HepG2 (cell line): ENCODE results near the gene DUSP7. TPM values are rescaled to one million over a fixed set of nuclear protein-coding genes. Genes with fewer than 3 reads are reported as not detected.

Experiments used
- ARNT ChIP-seq: fragments of 450-650 bp; IDR thresholded peaks from 2 replicates; pipeline ENCODE4 v1.6.1; 2017
- CCAR2 ChIP-seq: fragments of 200-400 bp; formaldehyde crosslinking; optimal IDR thresholded peaks from 2 replicates; pipeline ENCODE3; 2018; ENCODE audit warnings: low read depth, mild to moderate bottlenecking, low read length, moderate library complexity
- IKZF4 ChIP-seq: sonication (generic); formaldehyde crosslinking; IDR thresholded peaks from 2 replicates; pipeline ENCODE4 v1.5.1; 2020; ENCODE audit warnings: borderline replicate concordance, mild to moderate bottlenecking, low read depth, missing genetic modification reagents; ENCODE audit errors: not compliant biosample characterization
- ISX ChIP-seq: sonication (generic); formaldehyde crosslinking; conservative IDR thresholded peaks from 2 replicates; pipeline ENCODE4 v1.5.0; 2020; ENCODE audit warnings: missing genetic modification reagents
- MXI1 ChIP-seq: IDR thresholded peaks from 3 replicates; pipeline ENCODE4 v1.6.1; 2012; ENCODE audit warnings: low read depth, low read length, inconsistent platforms, borderline replicate concordance
- RBFOX2 ChIP-seq: fragments of 200-400 bp; formaldehyde crosslinking; IDR thresholded peaks from 2 replicates; pipeline ENCODE4 v1.6.1; 2017; ENCODE audit warnings: low read depth, mild to moderate bottlenecking, low read length
- ZSCAN9 ChIP-seq: IDR thresholded peaks from 2 replicates; pipeline ENCODE4 v1.6.1; 2016; ENCODE audit warnings: borderline replicate concordance
- polyA plus RNA-seq, 8 experiments: library from polyadenylated mRNA; depleted of rRNA in 3 of 8; stranded (reverse) in 7 of 8; unstranded in 1 of 8; fragments of >200 nt; fragmentation: Illumina TruSeq in 4 of 8; extraction: Trizol in 4 of 8; gene quantifications; 2 replicates each; pipeline versions ENCODE4 v1.2.1 to v1.2.3, GENCODE V29; 2011 to 2016; ENCODE audit warnings: low read depth in 4 of 8, missing spikeins in 1 of 8, mixed read lengths in 1 of 8; ENCODE audit not compliant: insufficient read depth in 1 of 8
- total RNA-seq, 5 experiments: library from RNA; depleted of rRNA; stranded (reverse); fragments of >200 nt; fragmentation: Illumina TruSeq; extraction: Trizol; gene quantifications; 2 replicates each; pipeline ENCODE4 v1.2.3, GENCODE V29; 2016; ENCODE audit warnings: low read depth in 1 of 5
- TF ChIP-seq, protein P1 (sequence below): fragments of 450-650 bp; IDR thresholded peaks from 2 replicates; pipeline ENCODE4 v1.6.1; 2016
- TF ChIP-seq, protein P2 (sequence below): sonication (generic); formaldehyde crosslinking; IDR thresholded peaks from 2 replicates; pipeline ENCODE4 v1.4.0; 2020; ENCODE audit warnings: missing genetic modification reagents, borderline replicate concordance
- TF ChIP-seq, protein P3 (sequence below): sonication (generic); formaldehyde crosslinking; IDR thresholded peaks from 2 replicates; pipeline ENCODE4 v1.4.0; 2020; ENCODE audit warnings: missing genetic modification reagents, borderline replicate concordance
- TF ChIP-seq, protein P4 (sequence below): sonication (generic); formaldehyde crosslinking; IDR thresholded peaks from 2 replicates; pipeline ENCODE4 v1.5.0; 2020; ENCODE audit warnings: missing genetic modification reagents
- TF ChIP-seq, protein P5 (sequence below): sonication (generic); formaldehyde crosslinking; IDR thresholded peaks from 2 replicates; pipeline ENCODE4 v1.4.0; 2020; ENCODE audit warnings: missing genetic modification reagents

Gene DUSP7
- total and polyA plus RNA-seq, 2 of the 13 experiments (the other 11 are each of a cell fraction or from before 2014, with no cell fraction given): 6.6 to 8.8 TPM

DNA sequence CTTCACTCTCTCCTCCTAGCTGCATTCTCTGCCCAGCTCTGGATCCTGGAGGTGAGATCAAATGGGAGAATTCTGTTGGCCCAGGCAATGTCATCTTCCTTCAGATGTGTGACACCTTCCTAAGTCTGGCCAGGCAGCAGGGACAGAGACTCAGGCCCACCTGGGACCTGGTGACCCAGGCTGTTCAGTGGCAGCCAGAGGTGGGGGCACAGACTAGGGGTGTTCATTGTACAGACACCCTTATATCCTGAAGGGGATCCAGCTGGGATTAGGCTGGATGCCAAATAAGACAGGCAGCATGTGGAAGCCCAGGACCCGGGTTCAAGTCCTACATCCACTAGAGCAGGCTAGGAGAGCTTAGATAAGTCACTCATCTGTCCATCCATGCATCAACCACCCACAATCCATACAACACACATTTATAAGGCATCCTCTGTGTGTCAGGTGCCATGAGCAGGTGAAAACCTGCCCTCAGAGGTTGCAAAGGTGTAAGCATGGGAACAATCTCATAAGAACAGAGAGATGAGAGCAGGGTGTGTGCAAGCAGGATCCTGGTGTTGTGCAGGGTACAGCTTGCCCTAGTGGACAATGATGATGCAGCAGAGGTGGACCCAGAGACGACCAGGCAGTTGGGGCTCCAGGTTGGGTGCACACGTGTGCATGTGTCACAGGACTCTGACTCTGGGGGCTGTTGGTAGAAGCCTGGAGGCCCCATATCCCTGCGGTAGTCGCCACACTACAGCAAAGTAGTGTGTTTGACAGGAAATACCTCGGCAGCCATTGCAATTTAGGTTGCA lies 42.4 kb downstream of the DUSP7 start (continued):
- TF ChIP-seq ZSCAN9 (CRISPR knock-in tag): no peak
- no peak for TF ChIP-seq CCAR2
- TF ChIP-seq, protein P1, sequence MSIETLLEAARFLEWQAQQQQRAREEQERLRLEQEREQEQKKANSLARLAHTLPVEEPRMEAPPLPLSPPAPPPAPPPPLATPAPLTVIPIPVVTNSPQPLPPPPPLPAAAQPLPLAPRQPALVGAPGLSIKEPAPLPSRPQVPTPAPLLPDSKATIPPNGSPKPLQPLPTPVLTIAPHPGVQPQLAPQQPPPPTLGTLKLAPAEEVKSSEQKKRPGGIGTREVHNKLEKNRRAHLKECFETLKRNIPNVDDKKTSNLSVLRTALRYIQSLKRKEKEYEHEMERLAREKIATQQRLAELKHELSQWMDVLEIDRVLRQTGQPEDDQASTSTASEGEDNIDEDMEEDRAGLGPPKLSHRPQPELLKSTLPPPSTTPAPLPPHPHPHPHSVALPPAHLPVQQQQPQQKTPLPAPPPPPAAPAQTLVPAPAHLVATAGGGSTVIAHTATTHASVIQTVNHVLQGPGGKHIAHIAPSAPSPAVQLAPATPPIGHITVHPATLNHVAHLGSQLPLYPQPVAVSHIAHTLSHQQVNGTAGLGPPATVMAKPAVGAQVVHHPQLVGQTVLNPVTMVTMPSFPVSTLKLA: 0 out of 2 replicates have a peak, but pooled peaks have one; percentile 23
- TF ChIP-seq, protein P2, sequence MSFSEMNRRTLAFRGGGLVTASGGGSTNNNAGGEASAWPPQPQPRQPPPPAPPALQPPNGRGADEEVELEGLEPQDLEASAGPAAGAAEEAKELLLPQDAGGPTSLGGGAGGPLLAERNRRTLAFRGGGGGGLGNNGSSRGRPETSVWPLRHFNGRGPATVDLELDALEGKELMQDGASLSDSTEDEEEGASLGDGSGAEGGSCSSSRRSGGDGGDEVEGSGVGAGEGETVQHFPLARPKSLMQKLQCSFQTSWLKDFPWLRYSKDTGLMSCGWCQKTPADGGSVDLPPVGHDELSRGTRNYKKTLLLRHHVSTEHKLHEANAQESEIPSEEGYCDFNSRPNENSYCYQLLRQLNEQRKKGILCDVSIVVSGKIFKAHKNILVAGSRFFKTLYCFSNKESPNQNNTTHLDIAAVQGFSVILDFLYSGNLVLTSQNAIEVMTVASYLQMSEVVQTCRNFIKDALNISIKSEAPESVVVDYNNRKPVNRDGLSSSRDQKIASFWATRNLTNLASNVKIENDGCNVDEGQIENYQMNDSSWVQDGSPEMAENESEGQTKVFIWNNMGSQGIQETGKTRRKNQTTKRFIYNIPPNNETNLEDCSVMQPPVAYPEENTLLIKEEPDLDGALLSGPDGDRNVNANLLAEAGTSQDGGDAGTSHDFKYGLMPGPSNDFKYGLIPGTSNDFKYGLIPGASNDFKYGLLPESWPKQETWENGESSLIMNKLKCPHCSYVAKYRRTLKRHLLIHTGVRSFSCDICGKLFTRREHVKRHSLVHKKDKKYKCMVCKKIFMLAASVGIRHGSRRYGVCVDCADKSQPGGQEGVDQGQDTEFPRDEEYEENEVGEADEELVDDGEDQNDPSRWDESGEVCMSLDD: no peak
- TF ChIP-seq MXI1: 0 out of 3 replicates have a peak, but pooled peaks have one; percentile 38
- TF ChIP-seq, protein P3, sequence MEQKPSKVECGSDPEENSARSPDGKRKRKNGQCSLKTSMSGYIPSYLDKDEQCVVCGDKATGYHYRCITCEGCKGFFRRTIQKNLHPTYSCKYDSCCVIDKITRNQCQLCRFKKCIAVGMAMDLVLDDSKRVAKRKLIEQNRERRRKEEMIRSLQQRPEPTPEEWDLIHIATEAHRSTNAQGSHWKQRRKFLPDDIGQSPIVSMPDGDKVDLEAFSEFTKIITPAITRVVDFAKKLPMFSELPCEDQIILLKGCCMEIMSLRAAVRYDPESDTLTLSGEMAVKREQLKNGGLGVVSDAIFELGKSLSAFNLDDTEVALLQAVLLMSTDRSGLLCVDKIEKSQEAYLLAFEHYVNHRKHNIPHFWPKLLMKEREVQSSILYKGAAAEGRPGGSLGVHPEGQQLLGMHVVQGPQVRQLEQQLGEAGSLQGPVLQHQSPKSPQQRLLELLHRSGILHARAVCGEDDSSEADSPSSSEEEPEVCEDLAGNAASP (CRISPR knock-in tag): no peak
- TF ChIP-seq, protein P4, sequence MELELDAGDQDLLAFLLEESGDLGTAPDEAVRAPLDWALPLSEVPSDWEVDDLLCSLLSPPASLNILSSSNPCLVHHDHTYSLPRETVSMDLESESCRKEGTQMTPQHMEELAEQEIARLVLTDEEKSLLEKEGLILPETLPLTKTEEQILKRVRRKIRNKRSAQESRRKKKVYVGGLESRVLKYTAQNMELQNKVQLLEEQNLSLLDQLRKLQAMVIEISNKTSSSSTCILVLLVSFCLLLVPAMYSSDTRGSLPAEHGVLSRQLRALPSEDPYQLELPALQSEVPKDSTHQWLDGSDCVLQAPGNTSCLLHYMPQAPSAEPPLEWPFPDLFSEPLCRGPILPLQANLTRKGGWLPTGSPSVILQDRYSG (CRISPR knock-in tag): no peak
- TF ChIP-seq ARNT: no peak
- TF ChIP-seq RBFOX2: no peak
- no peak for TF ChIP-seq IKZF4
- TF ChIP-seq ISX: no peak
- TF ChIP-seq, protein P5, sequence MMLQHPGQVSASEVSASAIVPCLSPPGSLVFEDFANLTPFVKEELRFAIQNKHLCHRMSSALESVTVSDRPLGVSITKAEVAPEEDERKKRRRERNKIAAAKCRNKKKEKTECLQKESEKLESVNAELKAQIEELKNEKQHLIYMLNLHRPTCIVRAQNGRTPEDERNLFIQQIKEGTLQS (CRISPR knock-in tag): no peak
- TF ChIP-seq, all 625 proteins: peak for 3
